Parathyroid adenoma (tissue), 2 donors: ENCODE data around the gene KIFC3.

Experiments used
- H2AFZ ChIP-seq: fragments of 300-600 bp; sonication (generic); one replicate; pipeline ENCODE4 v1.7.0; 2017; ENCODE audit warnings: antibody characterized with exemption, mild to moderate bottlenecking
- H3K27ac ChIP-seq: fragments of 300-600 bp; sonication (generic); one replicate; pipeline ENCODE4 v1.7.0; 2017
- H3K27me3 ChIP-seq: fragments of 300-600 bp; sonication (generic); one replicate; pipeline ENCODE4 v1.7.0; 2017; ENCODE audit warnings: low read length; ENCODE audit not compliant: control insufficient read depth, insufficient read depth
- H3K36me3 ChIP-seq: fragments of 300-600 bp; sonication (generic); one replicate; pipeline ENCODE4 v1.7.0; 2017; ENCODE audit warnings: low read length; ENCODE audit not compliant: control insufficient read depth, insufficient read depth
- H3K4me1 ChIP-seq: fragments of 300-600 bp; sonication (generic); one replicate; pipeline ENCODE4 v1.7.0; 2017; ENCODE audit warnings: control low read depth
- H3K4me2 ChIP-seq: fragments of 300-600 bp; sonication (generic); one replicate; pipeline ENCODE4 v1.7.0; 2017; ENCODE audit warnings: low read length
- H3K4me3 ChIP-seq: fragments of 300-600 bp; sonication (generic); one replicate; pipeline ENCODE4 v1.7.0; 2017; ENCODE audit warnings: low read depth, low read length
- H3K79me2 ChIP-seq: fragments of 300-600 bp; sonication (generic); one replicate; pipeline ENCODE4 v1.7.0; 2017; ENCODE audit warnings: control low read depth
- H3K9ac ChIP-seq: fragments of 300-600 bp; sonication (generic); one replicate; pipeline ENCODE4 v1.7.0; 2017; ENCODE audit warnings: mild to moderate bottlenecking
- H3K9me3 ChIP-seq: fragments of 300-600 bp; sonication (generic); one replicate; pipeline ENCODE4 v1.7.0; 2017; ENCODE audit warnings: low read length; ENCODE audit not compliant: control insufficient read depth
- TF ChIP-seq, protein P1 (sequence below): fragments of 300-600 bp; sonication (generic); IDR thresholded peaks from one replicate; pipeline ENCODE4 v1.7.0; 2017; ENCODE audit warnings: antibody characterized with exemption, mild to moderate bottlenecking
- donor health status: primary hyperparathyroidism.

Gene KIFC3

DNA sequence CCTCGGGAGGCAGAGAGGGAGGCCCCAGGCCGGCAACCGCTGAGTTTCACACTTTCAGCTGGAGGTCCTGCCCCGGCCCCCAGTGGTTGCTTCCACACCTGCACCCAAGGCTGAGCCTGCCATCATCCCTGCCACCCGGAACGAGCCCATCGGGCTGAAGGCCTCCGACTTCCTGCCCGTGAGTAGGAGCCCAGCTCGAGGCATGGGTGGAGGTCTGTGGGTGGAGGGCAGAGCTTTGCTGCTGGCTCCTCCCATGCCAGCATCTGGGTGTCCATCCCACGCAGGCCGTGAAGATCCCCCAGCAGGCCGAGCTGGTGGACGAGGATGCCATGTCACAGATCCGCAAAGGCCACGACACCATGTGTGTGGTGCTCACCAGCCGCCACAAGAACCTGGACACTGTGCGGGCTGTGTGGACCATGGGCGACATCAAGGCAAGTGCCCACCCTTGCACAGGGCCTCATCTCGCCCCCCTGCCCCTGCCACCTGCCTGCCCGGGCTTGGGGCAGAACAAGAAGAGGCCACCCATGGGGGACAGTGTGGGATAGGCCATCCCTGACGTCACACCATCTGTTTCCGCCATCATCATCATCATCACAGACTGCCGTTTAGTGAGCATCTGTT, 47.1 kb downstream of the KIFC3 start:
- no peaks in the 10 kb centered on the region for H3K27me3 ChIP-seq
- no peak overlapping the region for H3K9ac ChIP-seq
- no peak overlapping the region for H3K4me2 ChIP-seq
- H3K79me2 ChIP-seq: no peaks in the 10 kb centered on the region
- no peak overlapping the region for H3K4me3 ChIP-seq
- no peak overlapping the region for H3K27ac ChIP-seq
- no peak overlapping the region for H2AFZ ChIP-seq
- TF ChIP-seq, protein P1, sequence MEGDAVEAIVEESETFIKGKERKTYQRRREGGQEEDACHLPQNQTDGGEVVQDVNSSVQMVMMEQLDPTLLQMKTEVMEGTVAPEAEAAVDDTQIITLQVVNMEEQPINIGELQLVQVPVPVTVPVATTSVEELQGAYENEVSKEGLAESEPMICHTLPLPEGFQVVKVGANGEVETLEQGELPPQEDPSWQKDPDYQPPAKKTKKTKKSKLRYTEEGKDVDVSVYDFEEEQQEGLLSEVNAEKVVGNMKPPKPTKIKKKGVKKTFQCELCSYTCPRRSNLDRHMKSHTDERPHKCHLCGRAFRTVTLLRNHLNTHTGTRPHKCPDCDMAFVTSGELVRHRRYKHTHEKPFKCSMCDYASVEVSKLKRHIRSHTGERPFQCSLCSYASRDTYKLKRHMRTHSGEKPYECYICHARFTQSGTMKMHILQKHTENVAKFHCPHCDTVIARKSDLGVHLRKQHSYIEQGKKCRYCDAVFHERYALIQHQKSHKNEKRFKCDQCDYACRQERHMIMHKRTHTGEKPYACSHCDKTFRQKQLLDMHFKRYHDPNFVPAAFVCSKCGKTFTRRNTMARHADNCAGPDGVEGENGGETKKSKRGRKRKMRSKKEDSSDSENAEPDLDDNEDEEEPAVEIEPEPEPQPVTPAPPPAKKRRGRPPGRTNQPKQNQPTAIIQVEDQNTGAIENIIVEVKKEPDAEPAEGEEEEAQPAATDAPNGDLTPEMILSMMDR: no peak
- H3K4me1 ChIP-seq: no peaks in the 10 kb centered on the region
- no peaks in the 10 kb centered on the region for H3K36me3 ChIP-seq
- no peaks in the 10 kb centered on the region for H3K9me3 ChIP-seq

DNA sequence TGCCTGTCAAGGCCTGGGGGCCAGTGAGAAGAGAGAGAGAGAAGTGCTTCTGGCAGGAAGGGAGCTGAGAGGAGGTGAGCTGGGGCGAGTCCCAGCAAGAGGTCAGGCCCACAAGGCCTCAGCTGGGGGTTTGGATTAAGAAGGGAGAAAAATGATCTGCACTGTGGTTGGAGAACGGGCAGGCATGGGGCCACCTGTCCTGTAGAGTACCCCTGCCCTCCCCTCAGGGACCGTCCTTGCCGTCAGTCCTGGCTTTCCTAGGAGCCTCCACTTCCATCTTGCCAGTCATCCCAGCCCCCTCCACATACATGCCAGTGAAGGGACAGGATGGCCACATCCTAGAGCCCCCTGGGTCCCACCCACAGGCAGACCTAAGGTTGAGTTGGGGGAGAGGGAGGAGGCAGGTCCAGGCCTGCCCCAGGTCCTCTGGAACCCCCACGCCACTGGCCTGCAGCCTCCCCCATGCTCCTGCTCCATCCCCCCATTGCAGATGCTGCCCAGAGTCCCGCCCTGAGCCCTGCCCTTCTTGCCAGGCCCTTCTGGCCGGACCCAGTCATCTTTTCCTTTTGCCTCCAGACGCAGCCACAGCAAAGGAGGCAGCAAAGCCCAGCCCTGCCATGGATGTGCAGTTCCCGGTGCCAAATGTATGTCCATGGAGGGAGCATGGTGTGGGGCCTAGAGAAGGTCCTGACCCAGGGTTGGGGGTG, 47.8 kb downstream of the KIFC3 start:
- no peak overlapping the region for H2AFZ ChIP-seq
- TF ChIP-seq, protein P1: no peak
- no peak overlapping the region for H3K4me2 ChIP-seq
- H3K27me3 ChIP-seq: no peaks in the 10 kb centered on the region
- H3K4me1 ChIP-seq: no peaks in the 10 kb centered on the region
- H3K9ac ChIP-seq: no peak overlapping the region
- H3K4me3 ChIP-seq: no peak overlapping the region
- H3K36me3 ChIP-seq: no peaks in the 10 kb centered on the region
- H3K27ac ChIP-seq: no peak overlapping the region
- no peaks in the 10 kb centered on the region for H3K79me2 ChIP-seq
- H3K9me3 ChIP-seq: no peaks in the 10 kb centered on the region

DNA sequence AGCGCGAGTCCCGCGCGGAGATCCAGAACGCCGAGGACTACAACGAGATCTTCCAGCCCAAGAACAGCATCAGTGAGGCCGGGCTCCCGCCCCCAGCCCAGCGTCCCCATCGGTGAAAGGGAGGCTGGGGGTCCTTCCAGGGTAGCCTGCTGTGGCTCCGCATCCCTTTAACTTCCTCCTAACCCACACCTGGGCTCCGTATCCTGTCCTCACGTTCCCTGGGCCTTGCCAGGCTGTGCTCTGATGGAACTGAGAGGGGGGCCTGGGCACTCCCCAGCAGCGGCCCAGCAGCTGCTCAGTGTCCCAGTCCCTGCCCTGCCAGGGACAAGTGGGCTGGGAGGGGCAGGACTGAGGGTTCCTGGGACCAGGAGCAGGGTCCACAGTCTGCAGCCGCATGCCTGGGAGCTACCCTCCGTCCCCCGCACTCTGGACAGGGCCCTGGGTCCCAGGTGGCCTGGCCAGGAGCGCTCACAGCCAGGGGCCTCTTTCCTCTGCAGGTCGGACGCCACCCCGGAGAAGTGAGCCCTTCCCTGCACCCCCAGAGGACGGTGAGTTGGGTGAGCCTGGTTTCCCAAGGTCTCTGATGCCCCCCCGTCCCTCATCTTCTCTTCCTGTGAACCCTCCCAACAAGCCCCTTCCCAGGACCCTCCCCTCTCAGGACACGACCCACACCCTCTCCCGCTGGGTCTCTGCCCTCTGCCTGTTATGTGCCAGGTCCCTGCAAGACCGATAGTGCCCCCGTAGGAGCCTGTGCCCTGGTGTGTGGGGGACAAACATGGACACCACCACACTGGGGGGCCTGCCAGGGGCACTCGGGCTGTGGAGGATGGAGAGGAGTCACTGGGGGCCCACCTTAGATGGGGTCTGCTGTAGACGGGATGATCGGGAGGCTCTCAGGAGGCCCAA, 48.6 kb downstream of the KIFC3 start:
- no peaks in the 10 kb centered on the region for H3K79me2 ChIP-seq
- H3K4me2 ChIP-seq: no peak overlapping the region
- H2AFZ ChIP-seq: no peak overlapping the region
- no peaks in the 10 kb centered on the region for H3K9me3 ChIP-seq
- TF ChIP-seq, protein P1: no peak
- H3K36me3 ChIP-seq: no peaks in the 10 kb centered on the region
- H3K27me3 ChIP-seq: no peaks in the 10 kb centered on the region
- no peak overlapping the region for H3K4me3 ChIP-seq
- H3K9ac ChIP-seq: no peak overlapping the region
- H3K4me1 ChIP-seq: no peaks in the 10 kb centered on the region
- no peak overlapping the region for H3K27ac ChIP-seq

DNA sequence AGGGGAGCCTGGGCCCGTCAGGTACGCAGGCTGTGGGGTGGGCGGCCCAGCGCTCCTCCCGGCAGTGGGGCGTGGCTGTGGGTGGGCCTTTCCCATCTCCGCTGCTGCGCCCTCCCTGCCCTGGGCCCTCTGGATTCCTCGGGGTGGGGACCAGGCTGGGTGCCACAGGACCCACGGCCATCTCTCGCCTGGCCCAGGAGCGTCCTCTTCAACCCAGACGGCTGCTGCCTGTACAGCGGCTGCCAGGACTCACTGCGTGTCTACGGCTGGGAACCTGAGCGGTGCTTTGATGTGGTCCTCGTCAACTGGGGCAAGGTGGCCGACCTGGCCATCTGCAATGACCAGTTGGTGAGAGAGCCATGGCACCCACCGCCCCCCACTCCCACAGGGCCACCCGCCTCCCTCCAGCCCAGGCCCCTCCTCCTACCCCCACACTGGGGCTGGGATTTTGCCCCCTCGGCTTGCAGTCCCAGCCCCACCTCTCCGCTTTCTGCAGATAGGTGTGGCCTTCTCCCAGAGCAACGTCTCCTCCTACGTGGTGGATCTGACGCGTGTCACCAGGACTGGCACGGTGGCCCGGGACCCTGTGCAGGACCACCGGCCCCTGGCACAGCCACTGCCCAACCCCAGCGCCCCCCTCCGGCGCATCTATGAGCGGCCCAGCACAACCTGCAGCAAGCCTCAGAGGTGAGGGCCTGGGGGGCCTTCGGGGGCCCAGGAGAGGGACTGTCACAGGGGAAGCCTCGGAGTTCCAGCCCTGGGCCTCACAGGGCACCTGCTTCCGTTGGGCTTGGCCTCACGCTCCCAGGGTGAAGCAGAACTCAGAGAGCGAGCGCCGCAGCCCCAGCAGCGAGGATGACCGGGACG, 49.5 kb downstream of the KIFC3 start:
- Histone ChIP-seq H3K27ac (no peak overlapping the region), H3K27me3 (no peaks in the 10 kb centered on the region), H3K9ac (no peak overlapping the region), H3K4me2 (no peak overlapping the region), H3K4me1 (no peaks in the 10 kb centered on the region), H3K36me3 (no peaks in the 10 kb centered on the region), H2AFZ (no peak overlapping the region), H3K9me3 (no peaks in the 10 kb centered on the region), H3K79me2 (no peaks in the 10 kb centered on the region), H3K4me3 (no peak overlapping the region)
- TF ChIP-seq, protein P1: no peak
